Karpas-422 (cell line): ENCODE measurements around the gene GPC6. TPM values are rescaled to one million over a fixed set of nuclear protein-coding genes. Genes with fewer than 3 reads are reported as not detected.

ENCODE experiments used
- DNase-seq: peaks from one replicate; pipeline ENCODE4 v3.0.0-alpha.2; 2015
- H2AFZ ChIP-seq: fragments of 200-600 bp; sonication (generic); 2 replicates; pipeline ENCODE4 v1.6.1; 2014; ENCODE audit warnings: antibody characterized with exemption, low read length, mixed read lengths
- H3K27ac ChIP-seq: fragments of 200-600 bp; sonication (generic); 2 replicates; pipeline ENCODE4 v1.5.1; 2014; ENCODE audit warnings: mild to moderate bottlenecking, low read length, moderate library complexity
- H3K27me3 ChIP-seq: fragments of 200-600 bp; sonication (generic); 2 replicates; pipeline ENCODE4 v1.6.1; 2014; ENCODE audit warnings: low read length, mixed read lengths
- H3K36me3 ChIP-seq: fragments of 200-600 bp; sonication (generic); 2 replicates; pipeline ENCODE4 v1.6.1; 2014; ENCODE audit warnings: low read length, mixed read lengths; ENCODE audit not compliant: insufficient read depth
- H3K4me1 ChIP-seq: fragments of 200-600 bp; sonication (generic); 2 replicates; pipeline ENCODE4 v1.6.1; 2014; ENCODE audit warnings: mild to moderate bottlenecking, low read length, mixed read lengths
- H3K4me2 ChIP-seq: fragments of 200-600 bp; sonication (generic); 2 replicates; pipeline ENCODE4 v1.6.1; 2014; ENCODE audit warnings: low read length, low read depth, mild to moderate bottlenecking; ENCODE audit not compliant: poor library complexity, severe bottlenecking
- H3K4me3 ChIP-seq: fragments of 200-600 bp; sonication (generic); 2 replicates; pipeline ENCODE4 v1.5.1; 2014; ENCODE audit warnings: mild to moderate bottlenecking, antibody characterized with exemption, low read length, mixed read lengths
- H3K79me2 ChIP-seq: fragments of 200-600 bp; sonication (generic); 2 replicates; pipeline ENCODE4 v1.6.1; 2014; ENCODE audit warnings: mild to moderate bottlenecking, low read length, mixed read lengths
- H3K9ac ChIP-seq: fragments of 200-600 bp; sonication (generic); 2 replicates; pipeline ENCODE4 v1.6.0; 2014; ENCODE audit warnings: low read length
- H3K9me2 ChIP-seq: fragments of 200-600 bp; sonication (generic), shearing (Covaris generic); replicated peaks from 2 replicates; pipeline ENCODE4 v1.6.0; 2014; ENCODE audit warnings: mild to moderate bottlenecking, low read length, moderate library complexity; ENCODE audit not compliant: insufficient read depth
- H3K9me3 ChIP-seq: fragments of 300-700, 200-600 bp; sonication (generic); 2 replicates; pipeline ENCODE4 v1.6.1; 2014; ENCODE audit warnings: low read length, mixed read lengths
- H4K20me1 ChIP-seq: fragments of 200-600 bp; sonication (generic); 2 replicates; pipeline ENCODE4 v1.6.1; 2014; ENCODE audit warnings: mild to moderate bottlenecking, antibody characterized with exemption, low read length, low read depth; ENCODE audit not compliant: insufficient read depth
- total RNA-seq: library from RNA; depleted of rRNA; stranded (reverse); fragments of >200 nt; shearing (Covaris generic); gene quantifications from 2 replicates; pipeline ENCODE4 v1.2.3, GENCODE V29; 2014; ENCODE audit warnings: low replicate concordance

The GPC6 gene
- total RNA-seq, 1 experiment from 2014 or later, result not detected

DNA sequence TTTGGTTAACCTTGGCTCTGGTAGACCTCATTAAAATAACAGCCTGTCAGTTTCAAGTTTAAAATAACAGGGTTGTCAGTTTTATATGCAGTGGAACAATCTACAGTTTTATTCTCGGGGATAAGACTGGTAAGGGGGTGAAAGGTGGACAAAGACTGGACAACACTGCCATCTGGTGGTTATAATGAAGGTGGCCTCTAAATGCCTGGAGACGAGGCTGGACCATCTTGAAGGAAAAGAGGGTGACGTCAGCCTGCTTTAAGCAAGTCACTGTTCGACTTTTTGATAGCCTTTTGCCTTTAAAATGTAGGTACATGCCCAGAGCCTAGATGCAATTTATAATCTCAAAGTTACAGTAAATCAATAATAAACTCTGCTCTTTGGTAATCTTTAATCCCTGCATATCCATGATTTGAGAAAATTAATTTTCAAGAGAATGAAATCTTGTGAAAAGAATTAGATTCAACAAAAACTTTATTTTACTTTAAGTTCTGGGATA is 1135.9 kb downstream of the GPC6 start:
- no peaks in the 10 kb centered on the region for H3K9me3 ChIP-seq
- no peak overlapping the region for H3K27ac ChIP-seq
- no peaks in the 10 kb centered on the region for H3K9me2 ChIP-seq
- H3K9ac ChIP-seq, result no peak overlapping the region
- no peak overlapping the region for H3K4me2 ChIP-seq
- no peak overlapping the region for H2AFZ ChIP-seq
- no peaks in the 10 kb centered on the region for H3K4me1 ChIP-seq
- no peak overlapping the region for H3K4me3 ChIP-seq
- no peaks in the 10 kb centered on the region for H3K36me3 ChIP-seq
- peak; percentile 90 for DNase-seq
- H3K79me2 ChIP-seq, result no peaks in the 10 kb centered on the region
- no peaks in the 10 kb centered on the region for H3K27me3 ChIP-seq
- no peaks in the 10 kb centered on the region for H4K20me1 ChIP-seq

GRCh38 chr13:94366677-94367076 is 1140.1 kb downstream of the GPC6 start:
- Histone ChIP-seq H3K9ac (no peak overlapping the region), H3K9me2 (no peaks in the 10 kb centered on the region)
- no peak for DNase-seq

GRCh38 chr13:94369972-94370436 is 1143.4 kb downstream of the GPC6 start:
- Histone ChIP-seq H3K27me3 (no peaks in the 10 kb centered on the region), H3K79me2 (no peaks in the 10 kb centered on the region), H2AFZ (no peak overlapping the region), H3K9me3 (no peaks in the 10 kb centered on the region), H3K9ac (no peak overlapping the region), H3K4me2 (no peak overlapping the region), H3K9me2 (no peaks in the 10 kb centered on the region), H4K20me1 (no peaks in the 10 kb centered on the region), H3K27ac (no peak overlapping the region), H3K4me1 (no peaks in the 10 kb centered on the region), H3K36me3 (no peaks in the 10 kb centered on the region), H3K4me3 (no peak overlapping the region)
- no peak for DNase-seq

More at GRCh38 chr13:94366677-94367076, 1140.1 kb downstream of the GPC6 start:
- Histone ChIP-seq H4K20me1 (no peaks in the 10 kb centered on the region), H3K9me3 (no peaks in the 10 kb centered on the region), H3K36me3 (no peaks in the 10 kb centered on the region), H3K27me3 (no peaks in the 10 kb centered on the region), H3K4me1 (no peaks in the 10 kb centered on the region), H2AFZ (no peak overlapping the region), H3K79me2 (no peaks in the 10 kb centered on the region), H3K4me2 (no peak overlapping the region), H3K4me3 (no peak overlapping the region), H3K27ac (no peak overlapping the region)

DNA sequence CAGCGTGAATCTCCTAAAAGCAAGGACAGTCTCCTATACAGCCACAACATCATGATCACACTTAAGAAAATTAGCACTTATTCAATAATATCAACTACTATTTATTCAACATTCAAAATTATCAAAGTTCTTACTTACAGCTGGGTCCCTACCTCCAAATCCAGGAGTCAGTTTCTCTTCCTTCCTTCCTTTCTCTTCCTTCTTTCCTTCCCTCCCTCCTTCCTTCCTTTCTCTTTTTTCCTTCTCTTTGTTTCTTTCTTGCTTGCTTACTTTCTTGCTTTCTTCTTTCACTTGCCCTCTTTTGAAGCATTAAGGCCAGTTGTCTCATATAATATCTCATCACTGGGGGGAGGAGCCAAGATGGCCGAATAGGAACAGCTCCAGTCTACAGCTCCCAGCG is 1145.2 kb downstream of the GPC6 start:
- Histone ChIP-seq H3K9ac (no peak overlapping the region), H3K27me3 (no peaks in the 10 kb centered on the region), H3K79me2 (no peaks in the 10 kb centered on the region), H3K9me3 (no peaks in the 10 kb centered on the region), H3K4me2 (no peak overlapping the region), H2AFZ (no peak overlapping the region), H3K4me3 (no peak overlapping the region), H3K4me1 (no peaks in the 10 kb centered on the region), H3K27ac (no peak overlapping the region), H4K20me1 (no peaks in the 10 kb centered on the region), H3K36me3 (no peaks in the 10 kb centered on the region), H3K9me2 (no peaks in the 10 kb centered on the region)
- DNase-seq, result no peak

- no peak overlapping the region for H3K27ac ChIP-seq
- H3K9me2 ChIP-seq, result no peaks in the 10 kb centered on the region
- no peak overlapping the region for H3K4me2 ChIP-seq
- H3K79me2 ChIP-seq, result no peaks in the 10 kb centered on the region
- H2AFZ ChIP-seq, result no peak overlapping the region
- H4K20me1 ChIP-seq, result no peaks in the 10 kb centered on the region
- no peak overlapping the region for H3K4me3 ChIP-seq
- H3K4me1 ChIP-seq, result no peaks in the 10 kb centered on the region
- no peak overlapping the region for H3K9ac ChIP-seq
- no peaks in the 10 kb centered on the region for H3K27me3 ChIP-seq
- H3K9me3 ChIP-seq, result no peaks in the 10 kb centered on the region
- no peaks in the 10 kb centered on the region for H3K36me3 ChIP-seq
- DNase-seq, result no peak
Observed at GRCh38 chr13:94382517-94382916, 1155.9 kb downstream of the GPC6 start.

DNA sequence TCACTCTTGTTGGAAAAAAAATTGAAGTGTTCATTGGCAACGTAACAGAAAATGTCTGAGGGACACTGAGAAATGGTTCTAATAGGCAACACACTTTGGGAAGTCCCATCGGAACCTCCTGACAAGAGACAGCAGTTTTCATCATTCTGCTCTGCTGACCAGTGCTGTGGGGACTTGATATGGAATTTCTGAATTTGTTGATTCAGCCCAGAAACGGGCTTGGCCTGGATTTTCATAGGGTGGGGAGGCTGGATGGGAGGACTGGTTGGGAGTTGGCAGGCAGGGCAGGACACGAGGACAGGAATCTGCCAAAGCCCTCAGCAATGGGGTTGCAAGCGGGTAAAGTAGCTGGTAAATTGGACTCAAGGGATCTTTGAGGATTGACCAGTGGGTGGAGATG is 1156.4 kb downstream of the GPC6 start:
- Histone ChIP-seq H4K20me1 (no peaks in the 10 kb centered on the region), H3K4me3 (no peak overlapping the region), H3K27me3 (no peaks in the 10 kb centered on the region), H3K9me3 (no peaks in the 10 kb centered on the region), H3K9ac (no peak overlapping the region), H3K9me2 (no peaks in the 10 kb centered on the region), H3K4me2 (no peak overlapping the region), H3K27ac (no peak overlapping the region), H3K4me1 (no peaks in the 10 kb centered on the region), H2AFZ (no peak overlapping the region), H3K36me3 (no peaks in the 10 kb centered on the region), H3K79me2 (no peaks in the 10 kb centered on the region)
- no peak for DNase-seq

DNA sequence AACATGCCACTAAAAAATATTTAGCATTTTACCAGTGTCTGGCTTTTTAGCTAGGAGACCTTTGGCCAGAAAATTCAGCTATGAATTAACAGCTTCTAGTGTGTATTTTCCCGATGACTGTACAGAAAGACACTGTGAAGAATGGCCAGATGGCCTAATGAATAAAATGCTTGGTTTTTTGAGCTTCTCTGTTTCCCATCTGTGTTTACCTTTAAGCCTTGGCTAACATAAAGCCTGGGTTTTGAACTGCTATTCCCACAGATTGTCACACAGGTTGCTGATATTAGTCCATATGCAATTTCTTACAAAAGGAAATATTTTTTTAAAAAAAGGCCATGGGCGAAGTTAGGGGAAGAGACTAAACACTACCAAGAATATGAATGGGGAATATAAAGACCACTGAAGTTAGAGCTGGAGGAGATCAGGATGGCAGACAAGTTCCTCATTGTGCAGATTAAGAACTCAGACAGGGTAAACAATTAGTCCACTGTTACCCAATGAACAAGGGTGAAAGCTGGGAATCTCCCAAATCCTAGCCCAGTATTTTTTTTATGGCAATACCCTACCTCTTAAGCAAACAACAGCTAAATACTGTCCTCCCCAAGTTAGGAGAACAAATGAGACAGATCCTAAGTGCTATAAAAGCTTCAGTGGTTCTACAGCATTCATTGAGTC is 1157.8 kb downstream of the GPC6 start:
- no peaks in the 10 kb centered on the region for H4K20me1 ChIP-seq

DNA sequence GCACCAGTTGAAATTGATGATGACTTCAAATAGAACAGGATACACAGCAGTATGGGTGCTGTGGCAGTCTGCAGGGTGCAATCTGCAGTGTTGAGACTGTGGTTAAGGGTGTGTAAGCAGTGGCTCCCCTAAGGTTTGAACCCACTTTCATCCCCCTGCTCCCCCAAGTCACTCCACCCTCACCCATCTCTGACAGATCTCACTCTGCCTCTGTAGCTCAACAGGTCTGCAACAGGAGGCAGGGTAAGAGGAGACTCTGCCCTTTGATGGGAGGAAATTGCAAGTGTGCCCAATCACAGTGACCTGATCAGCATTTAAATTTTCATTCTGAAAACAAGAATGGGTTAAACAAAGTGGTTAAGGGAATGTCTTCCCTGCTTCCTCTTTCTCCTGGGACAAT is 1160.4 kb downstream of the GPC6 start:
- no peak overlapping the region for H2AFZ ChIP-seq
- no peaks in the 10 kb centered on the region for H3K4me1 ChIP-seq
- no peak overlapping the region for H3K4me3 ChIP-seq
- no peaks in the 10 kb centered on the region for H3K9me3 ChIP-seq
- H3K79me2 ChIP-seq, result no peaks in the 10 kb centered on the region
- no peak overlapping the region for H3K9ac ChIP-seq
- no peak overlapping the region for H3K27ac ChIP-seq
- H3K27me3 ChIP-seq, result no peaks in the 10 kb centered on the region
- H3K36me3 ChIP-seq, result no peaks in the 10 kb centered on the region
- H3K9me2 ChIP-seq, result no peaks in the 10 kb centered on the region
- DNase-seq, result no peak
- no peak overlapping the region for H3K4me2 ChIP-seq
- no peaks in the 10 kb centered on the region for H4K20me1 ChIP-seq

More for the DNA sequence above, 1157.8 kb downstream of the GPC6 start:
- no peaks in the 10 kb centered on the region for H3K9me3 ChIP-seq
- H3K36me3 ChIP-seq, result no peaks in the 10 kb centered on the region
- no peaks in the 10 kb centered on the region for H3K9me2 ChIP-seq
- DNase-seq, result no peak
- no peaks in the 10 kb centered on the region for H3K27me3 ChIP-seq
- no peak overlapping the region for H2AFZ ChIP-seq
- no peak overlapping the region for H3K4me3 ChIP-seq
- no peaks in the 10 kb centered on the region for H3K79me2 ChIP-seq
- H3K9ac ChIP-seq, result no peak overlapping the region
- H3K4me1 ChIP-seq, result no peaks in the 10 kb centered on the region
- H3K27ac ChIP-seq, result no peak overlapping the region
- H3K4me2 ChIP-seq, result no peak overlapping the region
